ENCODE results near the gene TMEM163. TPM values are rescaled to one million over a fixed set of nuclear protein-coding genes. Genes with fewer than 3 reads are reported as not detected.

TMEM163 gene
- total RNA-seq, 2 donors from 2014 or later: 0.55 to 23.1 TPM

DNA sequence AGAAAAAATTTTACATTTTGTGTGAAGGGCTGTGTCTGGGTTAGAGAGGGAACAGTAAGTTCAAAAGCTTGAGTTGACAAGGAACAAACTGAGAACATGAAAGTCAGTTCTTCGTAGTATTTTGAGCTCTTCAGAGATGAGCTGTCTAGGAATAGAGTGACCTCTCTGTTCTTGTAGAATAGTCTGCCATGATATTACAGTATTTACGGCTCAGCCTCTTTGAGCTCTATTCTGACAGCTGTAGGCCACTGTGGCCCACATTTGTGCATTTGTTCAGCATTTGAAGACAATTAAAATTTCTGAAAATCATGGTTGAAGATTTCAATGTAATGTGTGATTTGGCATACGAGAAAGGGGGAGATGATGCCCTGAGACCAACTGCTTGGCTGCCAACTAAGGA lies 292.1 kb downstream of the TMEM163 start:
- no peaks in the 10 kb centered on the region for H3K9me3 ChIP-seq

GRCh38 chr2:134425724-134426496 lies 292.9 kb downstream of the TMEM163 start:
- TF ChIP-seq POLR2AphosphoS5 (IDR thresholded peaks at IDR 0.05): no peak
- intact Hi-C loops (cut with DNase I): no loop called here
- H3K4me3 ChIP-seq: no peak overlapping the region
- H3K27ac ChIP-seq: no peak overlapping the region
- H3K4me1 ChIP-seq (replicated peaks): no peaks in the 10 kb centered on the region
- H3K27me3 ChIP-seq (replicated peaks; ENCODE audit: insufficient read depth): no peaks in the 10 kb centered on the region
- WGBS: 74% methylated on average over 6 of the region's 6 CpGs
- H3K36me3 ChIP-seq: no peaks in the 10 kb centered on the region
- H3K9me3 ChIP-seq: no peaks in the 10 kb centered on the region
- no peak for DNase-seq (ENCODE audit: low spot score)

More for the DNA sequence above, 292.1 kb downstream of the TMEM163 start:
- Histone ChIP-seq H3K4me1 (replicated peaks) (no peaks in the 10 kb centered on the region), H3K27me3 (replicated peaks; ENCODE audit: insufficient read depth) (no peaks in the 10 kb centered on the region), H3K4me3 (no peak overlapping the region), H3K27ac (no peak overlapping the region), H3K36me3 (no peaks in the 10 kb centered on the region)
- intact Hi-C loops (cut with DNase I): no loop called here
- TF ChIP-seq, protein P1, sequence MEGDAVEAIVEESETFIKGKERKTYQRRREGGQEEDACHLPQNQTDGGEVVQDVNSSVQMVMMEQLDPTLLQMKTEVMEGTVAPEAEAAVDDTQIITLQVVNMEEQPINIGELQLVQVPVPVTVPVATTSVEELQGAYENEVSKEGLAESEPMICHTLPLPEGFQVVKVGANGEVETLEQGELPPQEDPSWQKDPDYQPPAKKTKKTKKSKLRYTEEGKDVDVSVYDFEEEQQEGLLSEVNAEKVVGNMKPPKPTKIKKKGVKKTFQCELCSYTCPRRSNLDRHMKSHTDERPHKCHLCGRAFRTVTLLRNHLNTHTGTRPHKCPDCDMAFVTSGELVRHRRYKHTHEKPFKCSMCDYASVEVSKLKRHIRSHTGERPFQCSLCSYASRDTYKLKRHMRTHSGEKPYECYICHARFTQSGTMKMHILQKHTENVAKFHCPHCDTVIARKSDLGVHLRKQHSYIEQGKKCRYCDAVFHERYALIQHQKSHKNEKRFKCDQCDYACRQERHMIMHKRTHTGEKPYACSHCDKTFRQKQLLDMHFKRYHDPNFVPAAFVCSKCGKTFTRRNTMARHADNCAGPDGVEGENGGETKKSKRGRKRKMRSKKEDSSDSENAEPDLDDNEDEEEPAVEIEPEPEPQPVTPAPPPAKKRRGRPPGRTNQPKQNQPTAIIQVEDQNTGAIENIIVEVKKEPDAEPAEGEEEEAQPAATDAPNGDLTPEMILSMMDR (IDR thresholded peaks at IDR 0.05): no peak
- TF ChIP-seq POLR2A (IDR thresholded peaks at IDR 0.05): no peak
- no peak for TF ChIP-seq POLR2AphosphoS5 (IDR thresholded peaks at IDR 0.05)
- WGBS: 69% methylated on average over 3 of the region's 3 CpGs
- no peak for DNase-seq (ENCODE audit: low spot score)

DNA sequence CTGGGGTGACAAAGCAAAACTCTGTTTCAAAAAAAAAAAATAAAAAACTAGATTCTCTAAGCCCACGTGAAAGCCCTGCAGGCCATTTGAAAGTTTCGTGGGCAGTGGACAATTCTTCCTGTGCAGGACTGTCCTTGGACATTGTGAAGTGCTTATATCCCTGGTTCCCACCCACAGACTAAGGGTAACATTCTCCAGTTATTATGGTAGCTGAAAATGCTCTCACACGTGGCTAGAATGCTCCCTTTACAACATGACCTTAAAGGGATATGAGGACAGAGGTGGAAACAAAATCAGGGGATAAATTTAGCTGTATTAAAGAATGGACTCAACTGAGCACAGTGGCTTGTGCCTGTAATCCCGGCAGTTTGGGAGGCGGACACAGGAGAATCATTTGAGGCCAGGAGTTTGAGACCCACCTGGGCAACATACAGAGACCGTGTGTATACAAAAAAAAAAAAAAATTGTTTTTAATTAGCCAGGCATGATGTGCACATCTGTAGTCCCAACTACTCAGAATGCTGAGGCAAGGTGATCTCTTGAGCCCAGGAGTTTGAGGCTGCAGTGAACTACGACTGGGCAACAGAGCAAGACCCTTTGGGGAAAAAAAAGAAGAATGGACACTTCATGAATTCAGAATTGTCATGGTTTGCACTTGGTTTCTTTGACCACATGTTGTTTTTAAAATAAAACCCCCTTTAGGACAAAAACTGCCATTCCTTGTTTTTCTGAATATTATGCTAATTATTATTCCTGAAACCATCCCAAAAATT lies 297.1 kb downstream of the TMEM163 start:
- intact Hi-C loops (cut with DNase I): no loop called here
- H3K36me3 ChIP-seq: no peaks in the 10 kb centered on the region
- no peaks in the 10 kb centered on the region for H3K9me3 ChIP-seq
- no peak overlapping the region for H3K4me3 ChIP-seq
- TF ChIP-seq POLR2A (IDR thresholded peaks at IDR 0.05) (no peak), POLR2AphosphoS5 (IDR thresholded peaks at IDR 0.05) (peak; percentile 33)
- TF ChIP-seq, protein P1 (IDR thresholded peaks at IDR 0.05): no peak
- H3K4me1 ChIP-seq (replicated peaks): no peaks in the 10 kb centered on the region
- no peak for DNase-seq (ENCODE audit: low spot score)
- WGBS: 74% methylated on average over 7 of the region's 7 CpGs
- no peak overlapping the region for H3K27ac ChIP-seq
- no peaks in the 10 kb centered on the region for H3K27me3 ChIP-seq (replicated peaks; ENCODE audit: insufficient read depth)

DNA sequence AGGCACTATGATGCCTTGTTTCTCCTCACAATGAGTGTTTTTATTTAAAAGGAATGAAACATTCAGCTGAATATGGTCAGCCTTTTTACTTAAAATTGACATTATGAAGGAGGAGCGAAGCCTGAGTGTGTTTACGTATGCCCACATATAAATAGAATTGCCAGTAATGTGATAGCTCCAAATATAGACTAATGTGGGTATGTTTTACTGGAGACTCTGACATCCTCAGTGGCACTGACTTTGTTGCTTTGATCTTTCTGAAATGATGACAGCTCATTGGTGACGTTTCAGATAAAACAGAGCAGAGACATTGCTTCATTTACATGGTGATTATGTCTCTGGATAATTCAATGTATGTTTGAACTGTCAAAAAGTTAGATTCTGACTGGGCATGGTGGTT lies 297.9 kb downstream of the TMEM163 start:
- TF ChIP-seq, protein P1 (IDR thresholded peaks at IDR 0.05): no peak
- no peak for TF ChIP-seq POLR2AphosphoS5 (IDR thresholded peaks at IDR 0.05)
- no peak for TF ChIP-seq POLR2A (IDR thresholded peaks at IDR 0.05)
- intact Hi-C loops (cut with DNase I): no loop called here

GRCh38 chr2:134420259-134420658 lies 298.5 kb downstream of the TMEM163 start:
- no peak overlapping the region for H3K4me3 ChIP-seq
- no peak for DNase-seq (ENCODE audit: low spot score)
- no peaks in the 10 kb centered on the region for H3K36me3 ChIP-seq
- no peaks in the 10 kb centered on the region for H3K4me1 ChIP-seq (replicated peaks)
- no peaks in the 10 kb centered on the region for H3K27me3 ChIP-seq (replicated peaks; ENCODE audit: insufficient read depth)
- H3K9me3 ChIP-seq: no peaks in the 10 kb centered on the region
- TF ChIP-seq, protein P1 (IDR thresholded peaks at IDR 0.05): no peak
- TF ChIP-seq POLR2AphosphoS5 (IDR thresholded peaks at IDR 0.05): no peak
- intact Hi-C loops (cut with DNase I): no loop called here
- WGBS: 77% methylated on average over 7 of the region's 7 CpGs
- H3K27ac ChIP-seq: no peak overlapping the region

More for the DNA sequence above, 297.9 kb downstream of the TMEM163 start:
- 70% methylated on average over 3 of the region's 3 CpGs for WGBS
- Histone ChIP-seq H3K4me1 (replicated peaks) (no peaks in the 10 kb centered on the region), H3K36me3 (no peaks in the 10 kb centered on the region), H3K27ac (no peak overlapping the region), H3K27me3 (replicated peaks; ENCODE audit: insufficient read depth) (no peaks in the 10 kb centered on the region), H3K9me3 (no peaks in the 10 kb centered on the region), H3K4me3 (no peak overlapping the region)
- no peak for DNase-seq (ENCODE audit: low spot score)
